Stimulated activated CD8-positive, alpha-beta memory T cell treated with anti-CD3 and anti-CD28 coated beads, Interleukin-7, amount 100 ng/mL, for 48 hours (primary cell): ENCODE data around the gene HECA.
A peak's percentile ranks its signal among the peaks of the same experiment; 100 is the strongest.
"Not testable (repeated sequence)": the region's sequence is repeated elsewhere in the genome, so short reads cannot be mapped to it uniquely, and the experiment has no call there.

Experiments used
- DNase-seq, 2 donors: peaks; one replicate each; pipeline ENCODE4 v3.0.0-alpha.2; 2020; ENCODE audit warnings: low read depth in 1 of 2; ENCODE audit errors: extremely low read depth in 1 of 2

The HECA gene

GRCh38 chr6:139134817-139135577 is at the start of gene HECA:
TSS of gene HECA (plus strand) at chr6:139135080. CDS start at chr6:139135397, 317 bp downstream.
- DNase-seq, result peak; percentile 98

GRCh38 chr6:139091826-139092225 is 43.1 kb upstream of the HECA start:
- no peak for DNase-seq

DNA sequence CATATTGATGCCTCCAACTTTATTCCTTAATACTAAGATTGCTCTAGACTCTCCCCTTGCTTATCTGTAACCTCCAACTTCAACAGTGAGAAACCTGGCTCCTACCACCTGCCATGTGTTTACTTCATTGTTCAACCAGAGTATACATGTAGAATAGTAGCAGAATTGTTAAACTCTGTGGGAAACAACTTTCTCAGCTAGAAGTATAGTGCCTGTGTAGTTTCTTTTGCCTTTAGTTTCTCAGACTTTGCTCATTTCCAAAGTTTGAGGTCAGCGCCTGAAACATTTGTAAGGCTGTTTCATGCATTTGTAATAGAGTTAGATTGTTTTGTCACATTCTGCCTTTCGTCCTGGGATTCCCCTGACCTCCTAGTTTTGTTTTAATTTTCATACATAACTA is 34.9 kb upstream of the HECA start:
- DNase-seq, result no peak

- no peak for DNase-seq
Observed at GRCh38 chr6:139107051-139107450, 27.8 kb upstream of the HECA start.

DNA sequence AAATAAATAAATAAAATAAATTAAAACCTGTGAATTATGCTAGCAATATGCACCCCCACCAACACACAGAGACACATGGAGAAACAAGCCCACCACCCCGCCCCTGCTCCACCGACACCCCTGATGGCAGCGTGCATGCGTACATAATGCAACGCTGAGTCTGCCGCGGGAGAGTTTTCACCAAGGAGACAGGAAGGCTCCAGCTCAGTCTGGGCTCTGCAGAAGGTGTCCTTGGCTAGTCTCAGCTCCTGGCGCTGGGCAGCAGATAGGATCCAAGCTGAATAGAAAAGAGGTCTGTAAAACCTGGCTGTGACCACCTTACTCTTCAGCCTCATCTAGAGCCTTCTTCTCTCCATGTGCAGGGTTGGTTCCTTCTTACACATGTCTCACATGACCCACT is 26.5 kb upstream of the HECA start:
- no peak for DNase-seq

DNA sequence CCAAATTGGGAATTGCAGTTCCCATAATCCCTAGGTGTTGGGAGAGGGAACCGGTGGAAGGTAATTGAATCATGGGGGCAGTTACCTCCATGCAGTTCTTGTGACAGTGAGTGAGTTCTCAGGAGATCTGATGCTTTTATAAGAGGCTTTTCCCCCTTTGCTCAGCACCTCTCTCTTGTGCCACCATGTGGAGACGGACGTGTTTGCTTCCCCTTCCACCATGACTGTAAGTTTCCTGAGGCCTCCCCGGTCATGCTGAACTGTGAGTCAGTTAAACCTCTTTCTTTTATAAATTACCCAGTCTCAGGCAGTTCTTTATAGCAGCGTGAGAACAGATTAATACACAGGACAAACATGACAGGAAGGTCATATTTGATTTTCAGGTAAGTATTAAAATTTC is 25.3 kb upstream of the HECA start:
- DNase-seq, result no peak

DNA sequence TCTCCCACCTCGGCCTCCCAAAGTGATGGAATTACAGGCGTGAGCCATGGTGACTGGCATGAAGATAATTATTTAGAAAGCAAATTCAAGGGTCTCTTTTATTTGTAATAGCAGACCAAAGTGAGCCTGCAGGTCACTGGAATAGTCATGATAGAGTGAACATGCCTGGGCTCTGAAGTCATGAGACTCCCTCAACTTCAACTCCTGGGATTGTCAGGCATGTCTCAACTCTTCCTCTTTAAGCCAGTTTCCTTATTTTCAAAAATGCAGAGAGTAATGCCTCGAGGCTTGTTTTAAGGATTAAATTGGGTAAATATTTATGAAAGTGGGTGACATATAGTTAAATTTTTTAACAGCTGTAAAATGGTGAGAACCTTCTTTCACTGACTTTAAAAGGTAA is 22.7 kb upstream of the HECA start:
- no peak for DNase-seq

DNA sequence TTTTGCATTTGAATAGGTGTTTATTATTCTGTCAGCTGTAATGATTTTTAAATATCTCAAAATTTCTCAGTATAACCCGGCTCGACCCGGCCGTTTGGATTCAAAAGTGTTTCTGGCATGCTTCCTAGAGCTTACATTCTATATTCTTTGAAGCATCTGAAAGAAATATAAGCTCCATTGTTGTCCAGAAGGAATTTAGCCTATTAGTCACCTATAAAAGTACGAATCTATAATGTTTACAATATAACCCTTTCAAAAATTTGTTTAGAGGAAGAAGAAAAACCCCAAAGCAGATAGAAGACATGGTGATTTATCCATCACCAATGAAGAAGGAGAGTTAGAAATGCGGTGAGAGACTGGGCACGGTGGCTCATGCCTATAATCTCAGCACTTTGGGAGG is 22.3 kb upstream of the HECA start:
- no peak for DNase-seq

- no peak for DNase-seq
Observed at GRCh38 chr6:139114746-139115145, 20.1 kb upstream of the HECA start.

GRCh38 chr6:139115989-139116758 is 18.7 kb upstream of the HECA start:
- DNase-seq, result no peak

GRCh38 chr6:139117734-139118133 is 17.1 kb upstream of the HECA start:
- DNase-seq, result no peak

GRCh38 chr6:139119552-139119951 is 15.3 kb upstream of the HECA start:
- no peak for DNase-seq

DNA sequence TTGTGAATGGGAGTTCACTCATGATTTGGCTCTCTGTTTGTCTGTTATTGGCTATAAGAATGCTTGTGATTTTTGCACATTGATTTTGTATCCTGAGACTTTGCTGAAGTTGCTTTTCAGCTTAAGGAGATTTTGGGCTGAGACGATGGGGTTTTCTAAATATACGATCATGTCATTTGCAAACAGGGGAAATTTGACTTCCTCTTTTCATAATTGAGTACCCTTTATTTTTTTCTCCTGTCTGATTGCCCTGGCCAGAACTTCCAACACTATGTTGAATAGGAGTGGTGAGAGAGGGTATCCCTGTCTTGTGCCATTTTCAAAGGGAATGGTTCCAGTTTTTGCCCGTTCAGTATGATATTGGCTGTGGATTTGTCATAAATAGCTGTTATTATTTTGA is 12.1 kb upstream of the HECA start:
- DNase-seq, result not testable (repeated sequence)

GRCh38 chr6:139124887-139125672 is 9.8 kb upstream of the HECA start:
- DNase-seq, result peak in 1 of 2 donors; percentile 75

GRCh38 chr6:139126255-139126654 is 8.6 kb upstream of the HECA start:
- no peak for DNase-seq

DNA sequence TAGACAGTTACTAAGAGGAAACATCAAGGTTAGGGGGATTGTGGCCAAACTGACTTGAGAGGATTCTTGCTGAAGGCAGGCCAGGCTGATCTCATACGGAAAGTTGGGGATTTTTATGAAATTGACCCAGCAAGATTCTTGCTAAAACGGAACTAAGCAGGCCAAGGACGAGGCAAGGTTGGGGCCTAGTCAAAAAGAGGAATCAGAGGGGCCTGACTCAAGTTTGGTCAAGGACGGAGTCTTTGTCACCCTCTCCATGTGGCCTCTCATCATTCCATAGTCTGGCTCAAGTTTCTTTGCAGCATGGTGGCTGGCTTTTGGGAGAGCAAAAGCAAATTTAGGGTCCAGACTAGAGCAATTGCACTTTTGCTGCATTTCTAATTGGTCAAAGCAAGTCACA is 7.9 kb upstream of the HECA start:
- no peak for DNase-seq

DNA sequence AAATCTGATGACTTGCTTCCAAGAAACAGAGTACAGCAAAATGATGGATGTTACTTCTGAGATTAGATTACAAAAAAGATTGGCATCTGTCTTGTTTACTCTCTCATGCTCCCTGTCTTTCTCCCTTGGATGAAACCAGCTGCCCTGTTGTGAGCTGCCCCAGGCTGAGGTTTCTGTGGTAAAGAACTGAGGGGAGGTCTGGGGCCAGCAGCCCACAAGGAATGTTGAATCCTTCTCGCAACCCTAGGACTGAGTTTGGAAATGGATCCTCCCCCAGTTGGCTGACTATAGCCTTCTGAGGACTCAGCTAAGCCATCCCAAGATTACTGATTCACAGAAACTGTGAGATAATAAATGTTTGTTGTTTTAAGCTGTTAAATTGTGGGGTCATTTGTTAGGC is 5.6 kb upstream of the HECA start:
- DNase-seq, result no peak

GRCh38 chr6:139131736-139132280 is 3.1 kb upstream of the HECA start:
- no peak for DNase-seq

DNA sequence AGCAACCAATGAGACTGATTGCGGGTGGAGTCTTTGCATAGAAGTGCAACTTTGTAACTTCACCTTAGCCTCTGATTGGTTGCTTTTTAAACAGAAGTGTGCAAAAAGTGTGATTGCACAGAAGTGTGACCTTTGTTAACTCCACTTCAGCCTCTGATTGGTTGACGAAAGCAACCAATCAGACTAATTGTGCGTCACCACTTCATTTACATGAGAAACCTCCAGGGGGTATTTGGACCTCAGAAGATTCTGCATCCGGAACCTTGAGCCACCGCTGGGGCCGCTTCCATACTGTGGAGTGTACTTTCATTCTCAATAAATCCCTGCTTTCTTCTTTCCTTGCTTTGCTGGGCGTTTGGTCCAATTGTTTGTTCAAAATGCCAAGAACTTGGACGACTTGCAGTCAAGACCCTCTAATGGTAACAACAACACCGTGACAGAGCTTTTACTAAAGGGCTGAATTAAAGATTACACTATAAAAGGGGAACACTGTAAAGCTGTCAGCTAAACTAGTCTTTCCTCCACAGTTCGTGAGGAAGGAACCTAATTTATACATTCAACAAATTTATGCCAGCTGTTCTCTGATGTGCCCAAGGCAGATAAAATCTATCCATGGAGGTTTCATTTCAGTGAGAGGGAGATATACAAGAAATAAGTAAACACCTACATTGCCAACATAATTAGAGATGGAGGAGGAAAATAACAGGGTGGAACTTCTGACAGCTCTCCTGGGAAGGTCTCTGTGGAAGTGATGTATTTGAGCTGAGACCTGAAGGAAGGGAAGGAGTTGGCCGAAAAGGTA is 1.4 kb upstream of the HECA start:
- DNase-seq, result no peak

GRCh38 chr6:139134064-139134395 is 850 bp upstream of the HECA start:
- no peak for DNase-seq
